Ovary (tissue), 3 donors: ENCODE results near the gene PIK3CD.

ENCODE experiments used
- CTCF ChIP-seq, 3 donors: fragments of 450-650 bp in 2 of 3; fragments of 200-600 bp in 1 of 3; IDR thresholded peaks; one replicate each; pipeline versions ENCODE4 v1.5.1 to v1.8.0; 2016 to 2022; ENCODE audit warnings: antibody characterized with exemption in 3 of 3, mild to moderate bottlenecking in 1 of 3
- EP300 ChIP-seq: sonication (generic); formaldehyde crosslinking; IDR thresholded peaks from one replicate; pipeline ENCODE4 v1.6.1; 2017; ENCODE audit warnings: antibody characterized with exemption
- POLR2A ChIP-seq: fragments of 450-650 bp; IDR thresholded peaks from one replicate; pipeline ENCODE4 v1.6.1; 2017; ENCODE audit warnings: antibody characterized with exemption, mild to moderate bottlenecking, moderate library complexity
- donor health status: DM: no; HTN: no; CAD: no.

GRCh38 chr1:9723068-9723805 lies 71.7 kb downstream of the PIK3CD start:
- no peak for TF ChIP-seq CTCF (IDR thresholded peaks at IDR 0.05)
- no peak for TF ChIP-seq EP300
- no peak for TF ChIP-seq POLR2A
